Keratinocyte (primary cell): ENCODE data around the gene PCK2. TPM values are rescaled to one million over a fixed set of nuclear protein-coding genes. Genes with fewer than 3 reads are reported as not detected.

Experiments
- DNase-seq: peaks from one replicate; pipeline ENCODE4 v3.0.0-alpha.2; 2011; ENCODE audit warnings: low read depth, missing footprints, low spot score
- FAIRE-seq: peaks from 2 replicates; lab custom pipeline; 2011; peaks lifted over from hg19 to GRCh38; lab: Jason Lieb, UNC
- H2AFZ ChIP-seq: 2 replicates; pipeline ENCODE4 v1.6.0; 2012; ENCODE audit warnings: low read length, control low read depth, inconsistent platforms; ENCODE audit not compliant: control insufficient read depth
- H3K27ac ChIP-seq: 2 replicates; pipeline ENCODE4 v1.5.1; 2011; ENCODE audit warnings: low read length; ENCODE audit not compliant: control insufficient read depth, insufficient read depth
- H3K27me3 ChIP-seq: 3 replicates; pipeline ENCODE4 v1.6.0; 2011; ENCODE audit warnings: low read length; ENCODE audit not compliant: control insufficient read depth, insufficient read depth; ENCODE audit errors: extremely low read depth
- H3K36me3 ChIP-seq, 2 experiments: 2 replicates in 1 of 2; 3 replicates in 1 of 2; pipeline ENCODE4 v1.5.1; 2011; ENCODE audit warnings: low read length in 2 of 2, mild to moderate bottlenecking in 1 of 2; ENCODE audit not compliant: control insufficient read depth in 2 of 2, insufficient read depth in 2 of 2; ENCODE audit errors: extremely low read depth in 1 of 2
- H3K4me1 ChIP-seq: 3 replicates; pipeline ENCODE4 v1.5.1; 2011; ENCODE audit warnings: low read length; ENCODE audit not compliant: control insufficient read depth, insufficient read depth; ENCODE audit errors: extremely low read depth
- H3K4me2 ChIP-seq: 3 replicates; pipeline ENCODE4 v1.6.0; 2011; ENCODE audit warnings: low read depth, low read length; ENCODE audit not compliant: control insufficient read depth, insufficient read depth; ENCODE audit errors: extremely low read depth
- H3K4me3 ChIP-seq, 3 experiments: fragments of 200-600 bp in 1 of 3; sonication (generic) in 1 of 3; 2 replicates in 2 of 3; 3 replicates in 1 of 3; pipeline ENCODE4 v1.5.1; 2011 to 2016; ENCODE audit warnings: low read length in 3 of 3, mild to moderate bottlenecking in 3 of 3, control low read depth in 2 of 3, inconsistent platforms in 1 of 3, low read depth in 1 of 3, mixed read lengths in 1 of 3, mixed run types in 1 of 3, moderate library complexity in 1 of 3; ENCODE audit not compliant: control insufficient read depth in 2 of 3, insufficient read depth in 2 of 3; ENCODE audit errors: extremely low read depth in 1 of 3
- H3K79me2 ChIP-seq: 2 replicates; pipeline ENCODE4 v1.6.0; 2012; ENCODE audit warnings: low read length; ENCODE audit not compliant: control insufficient read depth, insufficient read depth
- H3K9ac ChIP-seq: 3 replicates; pipeline ENCODE4 v1.6.0; 2011; ENCODE audit warnings: low read length; ENCODE audit not compliant: control insufficient read depth, insufficient read depth; ENCODE audit errors: extremely low read depth
- H3K9me1 ChIP-seq: 3 replicates; pipeline ENCODE4 v1.6.0; 2011; ENCODE audit warnings: low read length; ENCODE audit not compliant: control insufficient read depth, insufficient read depth; ENCODE audit errors: extremely low read depth
- H3K9me3 ChIP-seq: 2 replicates; pipeline ENCODE4 v1.5.1; 2012; ENCODE audit warnings: low read depth, low read length; ENCODE audit not compliant: control insufficient read depth
- H4K20me1 ChIP-seq: 3 replicates; pipeline ENCODE4 v1.6.0; 2011; ENCODE audit warnings: low read length; ENCODE audit not compliant: control insufficient read depth, insufficient read depth; ENCODE audit errors: extremely low read depth
- CTCF ChIP-seq, 3 experiments: IDR thresholded peaks in 1 of 3; conservative IDR thresholded peaks in 1 of 3; optimal IDR thresholded peaks in 1 of 3; 2 replicates in 2 of 3; 3 replicates in 1 of 3; pipeline versions ENCODE3 to v1.5.1; 2011; ENCODE audit warnings: low read length in 3 of 3, mild to moderate bottlenecking in 3 of 3, moderate library complexity in 2 of 3, control low read depth in 1 of 3, inconsistent platforms in 1 of 3; ENCODE audit not compliant: insufficient read depth in 2 of 3; ENCODE audit errors: extremely low read depth in 1 of 3
- EZH2 ChIP-seq: IDR thresholded peaks from one replicate; pipeline ENCODE4 v1.6.1; 2012; ENCODE audit warnings: inconsistent platforms, mild to moderate bottlenecking, low read length, moderate library complexity
- dilution Hi-C: fragments of 300-500 bp; cut with MboI; formaldehyde crosslinking; loops from one replicate; pipeline ENCODE4 v1.7.0; 2020; ENCODE audit warnings: low sequenced_read_pairs; ENCODE audit not compliant: extremely low pct_ligation_motif_present
- polyA plus RNA-seq, 5 experiments: library from polyadenylated mRNA; depleted of rRNA in 3 of 5; stranded (reverse) in 3 of 5; stranded (forward) in 1 of 5; unstranded in 1 of 5; fragments of >200 nt; gene quantifications; 1 replicate in 1 of 5; 2 replicates in 3 of 5; 3 replicates in 1 of 5; pipeline versions ENCODE4 v1.2.1 to v1.2.3, GENCODE V29; 2011 to 2012; ENCODE audit warnings: missing spikeins in 2 of 5, low read depth in 1 of 5, low replicate concordance in 1 of 5

PCK2 gene
- polyA plus RNA-seq, 1 donor (not counting 4 experiments of a cell fraction or from before 2014, with no cell fraction given), result 16.6 TPM

DNA sequence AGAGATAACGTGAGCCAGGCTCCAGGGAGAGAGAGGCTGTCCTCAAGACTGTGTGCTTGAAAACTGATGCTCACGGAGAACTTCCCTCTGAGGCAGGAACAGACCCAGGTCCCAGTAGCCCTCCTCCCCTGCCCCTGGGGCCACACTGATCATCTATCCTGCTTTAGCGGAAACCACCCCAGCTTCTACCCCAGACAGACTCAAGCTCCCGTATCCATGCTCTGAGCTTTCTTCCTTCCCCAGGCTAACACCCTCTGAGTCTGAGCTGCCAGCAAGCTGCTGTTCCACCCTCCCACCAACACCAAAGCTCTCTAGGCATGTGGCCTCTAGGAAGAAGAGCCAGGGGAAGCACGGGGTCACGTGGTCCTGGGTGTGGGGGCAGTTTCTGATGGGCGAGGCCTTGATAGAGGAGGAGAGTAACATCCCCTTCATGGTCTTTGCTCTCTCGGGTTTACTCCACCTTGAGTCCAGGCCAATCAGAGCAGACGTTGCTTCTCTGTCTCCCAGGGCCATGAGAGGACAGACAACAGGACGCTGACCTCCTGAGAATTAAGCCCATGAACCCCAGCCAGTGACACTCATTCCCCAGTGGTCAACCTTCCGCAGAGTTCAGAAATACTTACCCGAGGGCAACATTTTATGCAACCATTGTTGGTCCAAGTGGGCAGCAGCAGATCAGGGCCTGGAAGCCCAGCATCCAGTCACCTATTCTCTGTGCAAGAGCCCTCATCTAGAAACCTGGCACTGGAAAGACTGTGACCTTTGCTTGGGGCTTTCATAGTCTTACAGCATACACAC, 1.4 kb downstream of the PCK2 start:
- peak overlapping the region; percentile 62 to 70 (median 67) for H3K4me3 ChIP-seq
- H3K36me3 ChIP-seq, result peaks cover 2 to 16% of the 10 kb centered on the region in 2 experiments
- H2AFZ ChIP-seq, result peak overlapping the region; percentile 84
- H3K4me1 ChIP-seq, result peaks cover 17% of the 10 kb centered on the region
- peak overlapping the region; percentile 85 for H3K4me2 ChIP-seq
- dilution Hi-C loops, result no loop called here
- peak overlapping the region; percentile 87 for H3K9ac ChIP-seq
- DNase-seq (no peak), FAIRE-seq (no peak)
- no peaks in the 10 kb centered on the region for H4K20me1 ChIP-seq
- H3K9me3 ChIP-seq, result no peaks in the 10 kb centered on the region
- H3K79me2 ChIP-seq, result peaks cover 2% of the 10 kb centered on the region
- no peaks in the 10 kb centered on the region for H3K27me3 ChIP-seq
- TF ChIP-seq EZH2, result no peak
- no peak for TF ChIP-seq CTCF (optimal IDR thresholded peaks at IDR 0.05 in 1 of 3, IDR thresholded peaks at IDR 0.05 in 1 of 3, conservative IDR thresholded peaks at IDR 0.05 in 1 of 3; ENCODE audit: extremely low read depth in 1 of 3, insufficient read depth in 2 of 3, low read length in 3 of 3)
- H3K27ac ChIP-seq, result peak overlapping the region; percentile 66
- no peaks in the 10 kb centered on the region for H3K9me1 ChIP-seq

DNA sequence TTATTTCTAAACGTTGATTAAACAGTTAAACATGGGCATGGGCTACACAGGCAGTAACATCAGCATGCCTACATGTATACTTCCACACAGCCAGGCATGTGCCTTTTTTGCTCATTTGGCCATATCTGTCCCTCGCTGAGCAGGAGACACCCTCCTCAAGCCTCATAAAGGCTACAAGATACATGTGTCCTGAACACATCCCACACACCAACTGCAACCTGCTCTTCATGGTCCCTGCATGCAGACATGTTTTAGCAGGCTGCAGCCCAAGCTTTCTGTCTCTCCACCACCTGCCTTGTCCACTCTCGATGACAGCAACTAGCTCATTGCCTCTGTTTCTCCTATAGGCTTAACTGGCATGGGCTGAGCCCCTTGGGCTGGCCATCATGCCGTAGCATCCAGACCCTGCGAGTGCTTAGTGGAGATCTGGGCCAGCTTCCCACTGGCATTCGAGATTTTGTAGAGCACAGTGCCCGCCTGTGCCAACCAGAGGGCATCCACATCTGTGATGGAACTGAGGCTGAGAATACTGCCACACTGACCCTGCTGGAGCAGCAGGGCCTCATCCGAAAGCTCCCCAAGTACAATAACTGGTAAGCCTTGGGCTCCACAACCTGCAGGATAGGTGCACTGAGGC, 2.6 kb downstream of the PCK2 start:
- Histone ChIP-seq H3K79me2 (peaks cover 2% of the 10 kb centered on the region), H3K27ac (no peak overlapping the region), H2AFZ (no peak overlapping the region), H3K9me1 (no peaks in the 10 kb centered on the region), H3K4me1 (peaks cover 17% of the 10 kb centered on the region), H4K20me1 (no peaks in the 10 kb centered on the region), H3K36me3 (peaks cover 2 to 20% of the 10 kb centered on the region in 2 experiments), H3K9me3 (no peaks in the 10 kb centered on the region), H3K27me3 (no peaks in the 10 kb centered on the region), H3K9ac (no peak overlapping the region), H3K4me2 (no peak overlapping the region), H3K4me3 (no peak overlapping the region)
- dilution Hi-C loops, result no loop called here
- DNase-seq (no peak), FAIRE-seq (no peak)
- no peak for TF ChIP-seq CTCF (optimal IDR thresholded peaks at IDR 0.05 in 1 of 3, IDR thresholded peaks at IDR 0.05 in 1 of 3, conservative IDR thresholded peaks at IDR 0.05 in 1 of 3; ENCODE audit: extremely low read depth in 1 of 3, insufficient read depth in 2 of 3, low read length in 3 of 3)
- no peak for TF ChIP-seq EZH2
